ENCODE data around the gene WHRN. TPM values are rescaled to one million over a fixed set of nuclear protein-coding genes. Genes with fewer than 3 reads are reported as not detected.

Gene WHRN
- total RNA-seq, 1 donor from 2014 or later, result 5.2 TPM

- H3K4me3 ChIP-seq (ENCODE audit: low read depth, low read length), result no peak overlapping the region
- no peak for TF ChIP-seq CTCF (conservative IDR thresholded peaks at IDR 0.05; ENCODE audit: low read depth, low read length)
- no peak for DNase-seq (ENCODE audit: low read depth)
Measured at GRCh38 chr9:114357360-114357759, 147.9 kb downstream of the WHRN start.

DNA sequence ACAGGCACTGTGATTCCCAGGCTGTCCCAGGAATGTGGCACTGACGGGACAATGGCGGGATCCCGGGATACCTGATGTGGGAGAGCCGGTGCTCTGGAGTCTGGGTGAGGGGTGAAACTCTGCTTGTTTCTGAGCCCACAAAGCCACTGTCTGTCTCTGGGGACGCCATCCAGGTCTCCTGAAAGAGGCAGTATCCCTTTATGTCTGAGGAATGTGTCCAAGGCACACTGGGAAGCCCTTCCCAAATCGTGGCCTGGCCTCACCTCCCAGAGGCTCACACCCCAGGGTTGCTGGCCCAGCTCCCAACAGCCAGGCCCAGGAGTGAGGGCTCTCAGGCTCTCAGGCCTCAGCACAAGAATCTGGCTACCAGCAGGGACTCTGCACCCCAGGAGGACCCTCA, 148.5 kb downstream of the WHRN start:
- no peak for DNase-seq (ENCODE audit: low read depth)
- no peak overlapping the region for H3K4me3 ChIP-seq (ENCODE audit: low read depth, low read length)
- no peak for TF ChIP-seq CTCF (conservative IDR thresholded peaks at IDR 0.05; ENCODE audit: low read depth, low read length)

DNA sequence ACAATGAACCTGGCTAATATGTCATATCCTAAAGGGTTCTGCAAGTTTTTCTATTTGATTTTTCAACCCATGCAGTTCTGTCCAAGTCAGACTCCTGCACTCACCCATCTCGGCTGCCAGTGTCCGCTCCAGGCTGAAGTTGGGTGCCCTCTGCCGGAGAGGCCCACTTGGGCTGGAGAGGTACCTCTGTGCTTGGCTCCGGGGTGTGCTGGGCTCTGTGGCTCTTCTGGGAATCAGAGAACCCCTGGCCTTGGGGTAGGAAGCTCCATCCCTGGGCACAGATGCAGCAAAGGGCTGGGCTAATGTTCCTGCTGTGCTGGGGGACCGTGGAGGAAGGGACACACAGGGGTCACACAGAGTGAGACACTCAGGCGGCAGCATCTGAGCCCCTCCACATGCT, 149.5 kb downstream of the WHRN start:
- no peak for TF ChIP-seq CTCF (conservative IDR thresholded peaks at IDR 0.05; ENCODE audit: low read depth, low read length)
- no peak for DNase-seq (ENCODE audit: low read depth)
- H3K4me3 ChIP-seq (ENCODE audit: low read depth, low read length), result no peak overlapping the region

Other genes starting within 250 kb of the WHRN start
- not detected in 2 replicates for gene ORM1, start 182.4 kb downstream of the WHRN start, total RNA-seq
- gene ORM2, start 175.6 kb downstream of the WHRN start, total RNA-seq, result not detected in 2 replicates
- 14.6 and 20.4 TPM in 2 replicates for gene AKNA, start 117.5 kb downstream of the WHRN start, total RNA-seq
- 107 and 181 TPM in 2 replicates for gene ATP6V1G1, start 82.3 kb upstream of the WHRN start, total RNA-seq
- gene TMEM268, start 105.8 kb upstream of the WHRN start, total RNA-seq, result 3.3 and 5.8 TPM in 2 replicates
- not detected in 2 replicates for gene TEX53, start 152.3 kb upstream of the WHRN start, total RNA-seq
- not detected in 2 replicates for gene TEX48, start 176.7 kb upstream of the WHRN start, total RNA-seq

Data from epithelial cell of proximal tubule (primary cell).